GM12874 (cell line): ENCODE results near the gene MLLT6.

Experiments used
- CTCF ChIP-seq: IDR thresholded peaks from 2 replicates; pipeline ENCODE4 v1.5.1; 2011; ENCODE audit warnings: low read depth, mild to moderate bottlenecking, control low read depth, low read length, moderate library complexity; ENCODE audit not compliant: insufficient read depth

Gene MLLT6

GRCh38 chr17:38710985-38711384 is 5.9 kb downstream of the MLLT6 start:
- TF ChIP-seq CTCF = no peak

- TF ChIP-seq CTCF = no peak
Measured at GRCh38 chr17:38711792-38712571, 6.9 kb downstream of the MLLT6 start.

- TF ChIP-seq CTCF = no peak
Measured at GRCh38 chr17:38712593-38712992, 7.5 kb downstream of the MLLT6 start.

DNA sequence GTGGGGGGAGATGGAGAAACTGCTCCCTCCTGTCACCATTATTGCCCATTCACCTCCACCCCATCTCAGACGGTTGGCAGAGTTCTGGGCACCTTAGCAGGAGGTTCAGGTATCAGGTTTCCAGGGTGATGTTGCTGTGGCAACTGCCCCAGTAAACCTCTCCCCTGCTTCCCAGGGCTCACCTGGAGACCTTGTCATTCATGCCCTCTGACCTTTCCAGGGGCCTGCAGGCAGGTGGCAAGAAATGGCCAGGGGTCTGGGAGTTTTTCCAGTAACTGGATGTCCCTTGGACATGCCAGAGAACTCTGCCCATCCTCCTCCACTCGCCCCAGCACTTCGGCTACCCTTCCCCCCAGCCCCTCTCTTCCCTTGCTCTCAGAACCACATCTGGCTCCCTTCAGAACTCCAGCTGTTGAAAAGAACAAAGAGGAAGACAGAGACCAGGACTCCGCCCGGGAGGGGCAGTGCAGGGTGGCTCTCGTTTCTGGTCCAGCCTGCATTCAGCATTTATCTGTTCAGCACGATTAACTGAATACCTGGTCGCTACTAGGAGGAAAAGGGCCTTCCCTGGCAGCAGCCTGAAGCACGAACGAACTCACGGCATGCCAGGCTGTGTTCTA is 8.5 kb downstream of the MLLT6 start:
- no peak for TF ChIP-seq CTCF

GRCh38 chr17:38715216-38715943 is 10.3 kb downstream of the MLLT6 start:
- no peak for TF ChIP-seq CTCF

GRCh38 chr17:38716368-38717005 is 11.4 kb downstream of the MLLT6 start:
- no peak for TF ChIP-seq CTCF

GRCh38 chr17:38717139-38717745 is 12.2 kb downstream of the MLLT6 start:
- no peak for TF ChIP-seq CTCF
